NCI-H187 (cell line): ENCODE measurements around the gene C19orf47.

Experiments
- DNase-seq, 2 experiments: peaks; one replicate each; lab custom pipeline; 2025; lab: John Stamatoyannopoulos, UW

The C19orf47 gene, protein sequence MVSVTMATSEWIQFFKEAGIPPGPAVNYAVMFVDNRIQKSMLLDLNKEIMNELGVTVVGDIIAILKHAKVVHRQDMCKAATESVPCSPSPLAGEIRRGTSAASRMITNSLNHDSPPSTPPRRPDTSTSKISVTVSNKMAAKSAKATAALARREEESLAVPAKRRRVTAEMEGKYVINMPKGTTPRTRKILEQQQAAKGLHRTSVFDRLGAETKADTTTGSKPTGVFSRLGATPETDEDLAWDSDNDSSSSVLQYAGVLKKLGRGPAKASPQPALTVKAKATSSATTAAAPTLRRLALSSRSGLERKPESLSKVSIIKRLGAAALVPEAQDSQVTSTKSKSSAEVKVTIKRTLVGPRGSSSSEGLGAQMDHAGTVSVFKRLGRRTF

DNA sequence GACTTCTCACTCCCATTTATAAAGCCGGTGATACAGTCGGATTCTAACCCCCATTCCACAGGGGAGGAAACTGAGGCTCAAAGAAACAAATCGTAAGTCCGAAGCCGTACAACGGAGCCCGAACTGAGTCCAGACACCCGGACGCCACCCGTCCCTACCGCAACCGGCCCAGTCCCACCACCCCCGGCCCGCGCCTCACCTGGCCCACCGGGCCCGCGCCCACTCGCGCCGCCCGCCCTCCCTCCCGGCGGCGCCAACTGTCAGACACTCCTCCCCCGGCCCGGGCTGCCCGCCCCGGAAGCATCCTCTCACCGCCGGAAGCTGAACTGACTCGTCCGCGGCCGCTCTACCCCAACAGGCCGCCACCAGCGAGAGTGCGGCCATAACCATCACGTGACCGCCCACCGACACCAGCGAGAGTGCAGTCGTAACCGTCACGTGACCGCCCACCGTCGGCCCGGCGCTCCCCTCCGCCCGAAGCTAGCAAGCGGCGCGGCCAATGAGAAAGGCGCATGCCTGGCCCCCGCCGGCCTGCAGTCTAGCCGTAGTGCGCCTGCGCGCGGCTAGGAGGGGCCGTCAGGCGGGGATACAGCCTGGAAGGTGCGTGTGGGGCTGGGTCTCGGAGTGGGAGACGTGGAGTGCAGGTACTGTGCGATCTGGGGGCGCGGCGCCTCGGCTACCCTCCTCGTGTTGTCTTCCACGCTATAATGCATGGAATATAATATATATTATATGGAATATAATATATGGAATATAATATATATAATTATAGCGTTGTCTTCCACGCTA is at the start of gene C19orf47, which contains the start of gene PLD3:
Gene C19orf47 (minus strand): TSS at position 273 of the 789 bp plus-strand sequence. CDS start 6,540 bp downstream, outside the sequence.
Gene PLD3 (plus strand): TSS at position 571 of the 789 bp plus-strand sequence. CDS start 17,789 bp downstream, outside the sequence.
- peak; percentile 96 to 99 for DNase-seq

DNA sequence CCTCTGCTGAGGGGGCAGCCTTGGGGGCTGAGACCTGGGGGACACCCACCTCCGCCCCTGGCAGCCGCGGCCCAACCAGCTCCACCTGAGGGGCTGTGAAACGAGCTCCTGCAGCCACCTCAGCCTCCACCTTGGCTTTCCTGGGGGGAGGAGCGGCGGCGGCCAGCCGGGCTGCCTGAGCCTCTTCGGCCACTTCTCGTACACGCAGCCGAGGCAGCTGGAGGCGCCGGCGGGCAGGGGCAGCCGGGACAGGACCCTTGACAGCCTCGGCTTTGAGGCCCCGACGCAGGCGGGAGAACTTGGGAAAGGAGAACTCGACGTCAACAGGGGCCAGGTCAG is 49.3 kb upstream of the C19orf47 start:
- no peak for DNase-seq

DNA sequence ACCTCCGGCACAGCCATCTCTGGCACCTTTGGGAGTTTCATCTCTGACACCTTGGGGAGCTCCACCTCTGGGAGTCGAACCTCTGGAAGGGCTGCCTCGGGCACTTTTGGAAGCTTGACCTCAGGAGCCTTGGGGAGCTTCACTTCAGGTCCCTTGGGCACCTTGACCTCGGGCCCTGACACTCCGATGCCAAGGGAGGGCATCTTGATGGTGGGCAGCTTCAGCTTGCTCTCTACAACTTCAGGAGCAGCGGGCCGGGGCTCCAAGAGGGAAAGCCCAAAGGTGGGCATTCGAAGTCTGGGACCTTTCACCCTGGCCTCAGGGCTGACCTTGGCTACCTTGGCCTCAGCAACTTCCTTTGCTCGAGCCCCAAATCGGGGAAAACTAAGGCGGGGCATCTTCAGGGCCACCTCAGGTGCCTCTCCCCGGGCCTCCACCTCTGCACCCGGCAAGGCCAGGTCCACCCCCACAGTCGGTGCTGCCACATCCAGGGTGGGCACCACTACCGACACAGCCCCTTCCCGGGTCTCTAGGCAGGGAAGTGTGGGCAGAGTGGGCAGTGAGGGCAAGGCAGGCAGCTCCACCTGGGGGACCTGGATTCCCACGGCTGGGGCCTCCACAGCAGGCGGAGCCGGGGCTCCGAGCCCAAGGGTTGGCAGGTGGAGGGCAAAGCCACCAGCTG is 48.8 kb upstream of the C19orf47 start:
- DNase-seq: no peak

DNA sequence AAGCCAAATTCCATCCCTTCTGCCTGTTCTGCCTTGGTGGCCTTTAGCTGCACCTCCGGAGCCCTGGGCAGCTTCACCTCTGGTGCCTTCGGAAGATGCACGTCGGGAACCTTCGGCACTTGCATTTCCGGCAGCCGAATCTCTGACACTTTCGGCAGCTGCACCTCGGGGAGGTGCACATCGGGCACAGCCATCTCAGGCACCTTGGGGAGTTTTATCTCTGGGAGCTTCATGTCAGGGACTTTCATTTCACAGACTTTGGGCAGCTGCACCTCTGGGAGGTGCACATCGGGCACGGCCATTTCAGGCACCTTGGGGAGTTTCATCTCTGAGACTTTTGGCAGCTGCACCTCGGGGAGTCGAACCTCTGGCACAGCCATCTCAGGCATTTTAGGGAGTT is 47.8 kb upstream of the C19orf47 start:
- no peak for DNase-seq

DNA sequence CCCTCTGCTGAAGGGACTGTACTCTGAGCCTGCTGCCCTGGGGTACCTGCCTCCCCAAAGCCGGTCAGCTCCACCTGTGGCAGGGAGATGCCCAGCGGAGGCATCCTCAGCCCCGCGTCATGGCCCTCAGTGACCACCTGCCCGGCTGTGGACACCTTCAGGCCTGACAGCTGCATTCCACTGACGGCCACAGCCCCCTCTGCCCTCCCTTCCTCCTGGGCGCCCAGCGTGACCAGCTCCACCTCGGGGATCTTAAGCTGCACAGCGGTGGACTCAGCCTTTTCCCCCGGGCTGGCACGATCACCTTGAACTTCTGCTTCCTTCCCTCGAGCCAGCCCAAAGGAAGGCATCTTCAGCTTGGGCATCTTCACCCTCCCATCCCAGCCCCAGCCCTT is 46.6 kb upstream of the C19orf47 start:
- DNase-seq: no peak

DNA sequence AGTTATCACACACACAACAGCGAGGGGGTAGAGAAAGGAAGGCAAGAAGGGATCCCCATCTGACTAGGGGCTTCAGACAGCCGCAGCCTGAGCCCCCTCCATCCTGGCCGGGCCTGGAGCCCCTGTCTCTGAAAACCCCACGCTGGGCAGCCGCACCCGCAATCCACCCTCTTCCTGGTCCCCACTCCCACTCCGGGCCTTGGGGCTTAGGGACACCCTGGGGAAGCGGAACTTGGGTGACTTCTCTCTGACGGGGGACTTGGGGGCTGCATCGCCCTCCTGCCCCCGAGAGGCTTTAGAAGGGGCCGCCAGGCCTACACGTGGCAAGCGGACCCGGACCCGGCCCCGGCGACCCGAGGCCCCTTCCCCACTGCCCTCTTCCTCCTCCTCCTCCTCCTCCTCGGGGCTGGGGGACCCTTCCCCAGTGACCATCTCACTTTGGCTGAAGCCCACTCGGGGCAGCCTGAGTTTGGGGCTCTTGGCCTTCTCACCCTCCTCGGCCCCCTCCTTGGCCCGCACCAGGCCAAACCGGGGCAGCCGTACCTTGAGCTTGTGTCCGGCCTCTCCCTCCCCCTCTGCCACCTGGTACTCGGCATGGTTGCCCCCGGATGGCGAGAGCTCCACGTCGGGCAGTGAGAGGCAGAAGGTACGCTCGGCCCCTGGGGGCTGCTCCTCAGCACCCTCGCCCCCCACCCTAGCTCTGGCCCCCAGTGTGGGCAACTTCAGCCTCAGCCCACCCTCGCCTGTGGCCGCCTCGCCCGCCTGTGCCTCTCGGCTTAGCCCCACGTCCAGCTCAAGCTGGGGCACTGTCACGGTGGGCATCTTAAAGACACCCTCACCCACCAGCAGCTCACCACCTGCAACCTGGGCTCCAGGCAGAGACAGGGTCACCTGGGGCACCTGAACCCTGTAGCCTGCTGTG is 46.0 kb upstream of the C19orf47 start:
- no peak for DNase-seq

DNA sequence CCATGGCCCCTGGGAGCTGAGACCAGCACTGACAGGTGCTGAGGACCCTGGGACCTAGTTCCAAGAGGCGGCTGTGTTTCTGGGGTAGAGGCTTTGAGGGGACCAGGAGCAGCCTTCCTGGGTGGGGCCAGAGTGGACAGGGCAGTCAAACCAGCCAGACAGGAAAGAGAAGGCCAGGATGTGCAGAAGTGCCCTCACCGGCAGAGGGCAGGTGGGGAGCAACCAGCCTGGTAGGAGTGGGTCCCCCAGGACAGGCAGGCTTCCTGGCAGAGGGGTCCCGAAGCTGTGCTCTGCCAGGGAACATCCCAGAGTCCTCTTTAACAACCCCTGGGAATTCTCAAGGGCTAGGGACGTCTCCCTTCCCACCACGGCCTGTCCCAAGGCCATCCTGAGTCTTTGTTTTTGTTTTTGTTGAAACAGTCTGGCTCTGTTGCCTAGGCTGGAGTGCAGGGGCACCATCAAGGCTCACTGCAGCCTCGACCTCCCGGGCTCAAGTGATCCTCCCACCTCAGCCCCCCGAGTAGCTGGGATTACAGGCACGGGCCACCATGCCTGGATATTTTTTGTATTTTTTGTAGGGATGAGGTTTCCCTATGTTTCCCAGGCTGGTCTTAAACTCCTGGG is 44.8 kb upstream of the C19orf47 start:
- DNase-seq: no peak

DNA sequence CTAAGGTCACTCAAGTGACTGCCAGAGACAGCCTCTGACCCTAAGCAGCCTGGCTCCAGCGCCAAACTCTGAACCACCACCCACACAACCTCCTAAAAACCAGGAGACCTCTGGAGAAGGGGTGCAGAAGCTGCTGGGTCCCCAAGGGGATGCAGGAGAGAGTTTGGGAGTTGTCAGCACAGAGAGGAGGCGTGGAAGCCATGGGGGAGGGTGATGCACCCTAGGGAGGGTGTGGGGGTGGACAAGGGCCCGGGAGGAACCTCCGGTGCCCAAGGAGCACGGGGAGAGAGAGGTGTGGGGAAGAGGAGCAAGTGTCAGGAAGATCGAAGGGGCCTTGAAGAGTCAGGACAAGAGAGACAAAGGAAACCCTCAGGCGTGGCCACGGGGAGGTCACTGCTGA is 43.9 kb upstream of the C19orf47 start:
- no peak for DNase-seq

DNA sequence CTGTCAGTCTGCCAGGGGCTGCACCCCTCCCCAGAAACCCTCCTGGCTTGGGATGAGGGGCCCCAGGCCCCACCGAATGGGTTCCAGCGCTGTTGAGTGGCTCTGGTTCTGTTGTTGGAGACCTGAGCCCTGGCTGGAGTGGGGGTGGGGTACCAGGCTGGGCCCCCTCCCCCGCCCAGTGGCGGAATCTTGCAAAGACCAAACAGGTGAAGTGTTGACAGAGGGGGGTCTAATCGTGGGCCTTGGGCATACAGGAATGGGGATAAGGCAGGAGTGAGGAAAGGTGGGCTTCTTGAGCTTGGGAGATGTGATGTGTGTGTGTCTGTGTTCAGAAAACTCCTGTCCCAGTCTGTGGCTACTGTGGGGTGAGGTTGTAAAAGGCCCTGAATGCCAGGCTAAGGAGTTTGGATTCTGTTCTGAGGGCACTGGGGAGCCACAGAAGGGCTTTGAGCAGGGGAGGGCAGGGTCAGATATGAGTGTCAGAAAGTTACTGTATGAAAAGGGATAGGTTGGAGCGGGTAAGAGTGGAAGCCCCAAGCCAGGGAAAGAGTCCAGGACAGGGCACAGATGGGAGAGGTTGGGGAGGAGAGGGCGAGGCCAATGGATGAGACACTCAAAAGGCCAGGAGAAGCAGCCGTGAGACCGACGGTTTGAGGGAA is 42.0 kb upstream of the C19orf47 start, which contains the start of gene HIPK4:
Gene HIPK4 (minus strand): TSS at position 98 of the 659 bp plus-strand sequence. CDS start 279 bp downstream, outside the sequence.
- DNase-seq: no peak

DNA sequence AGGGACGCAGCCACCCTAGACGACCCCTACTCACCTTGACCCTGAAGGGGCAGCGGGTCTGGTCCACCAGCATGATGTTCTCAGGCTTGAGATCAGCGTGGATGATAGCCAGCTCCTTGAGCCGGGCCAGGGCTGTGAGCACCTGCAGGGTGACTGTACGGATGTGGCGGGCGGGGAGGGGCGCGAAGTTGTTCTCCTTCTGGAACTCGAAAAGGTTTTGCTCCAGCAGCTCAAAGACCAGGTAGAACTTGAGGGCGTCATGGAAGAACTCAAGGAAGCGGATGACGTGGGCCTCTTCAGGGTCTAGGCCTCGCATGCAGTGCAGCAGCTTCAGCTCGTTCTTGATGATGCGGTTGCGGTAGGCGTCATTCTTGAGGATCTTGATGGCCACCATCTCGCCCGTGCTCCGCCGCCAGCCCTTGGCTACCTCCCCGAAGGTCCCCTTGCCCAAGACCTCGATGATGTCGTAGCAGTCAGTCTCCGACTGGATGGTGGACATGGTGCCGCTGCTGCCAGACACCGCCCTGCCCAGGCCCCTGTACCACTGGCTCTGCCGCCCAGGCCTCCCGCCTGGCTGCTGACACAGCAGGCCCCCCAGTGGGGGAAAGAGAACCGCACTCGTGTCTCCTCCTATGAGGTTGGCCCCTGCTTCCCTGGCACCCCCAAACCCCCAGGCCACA is 41.3 kb upstream of the C19orf47 start:
- no peak for DNase-seq

DNA sequence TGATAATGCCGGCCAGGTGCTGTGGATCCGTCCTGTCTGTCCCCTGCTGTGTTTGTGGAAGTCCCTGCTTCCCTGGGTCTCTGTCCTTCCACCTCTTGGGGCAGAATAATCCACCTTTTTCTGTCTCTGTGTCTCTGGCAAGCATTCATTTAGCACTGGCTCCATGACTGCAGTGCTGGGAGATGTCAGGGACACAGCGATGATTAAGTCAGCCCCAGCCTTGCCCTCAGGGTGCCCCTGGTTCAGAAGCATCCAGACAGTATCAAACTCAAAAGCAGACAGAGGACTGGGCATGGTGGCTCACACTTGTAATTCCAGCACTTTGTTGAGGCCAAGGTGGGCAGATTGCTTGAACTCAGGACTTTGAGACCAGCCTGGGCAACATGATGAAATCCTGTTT is 40.3 kb upstream of the C19orf47 start:
- DNase-seq: no peak

DNA sequence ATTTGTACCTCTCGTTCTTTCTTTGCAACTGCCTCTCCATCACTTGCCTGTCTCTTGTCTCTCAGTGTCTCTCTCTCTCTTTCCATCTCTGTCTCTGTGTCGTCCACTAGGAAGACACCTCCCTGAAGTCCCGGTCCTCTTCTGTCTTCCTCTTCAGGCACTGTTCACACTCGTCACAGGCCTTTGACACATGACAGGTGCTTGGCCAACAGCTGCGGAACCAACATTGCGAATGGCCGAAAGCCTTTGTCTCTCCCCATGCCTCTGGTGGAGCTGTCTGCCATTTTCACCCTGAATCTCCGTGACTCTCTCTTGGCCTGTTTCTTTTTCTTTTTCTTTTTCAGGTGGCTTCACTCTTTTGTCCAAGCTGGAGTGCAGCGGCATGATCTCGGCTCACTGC is 39.0 kb upstream of the C19orf47 start:
- DNase-seq: no peak

DNA sequence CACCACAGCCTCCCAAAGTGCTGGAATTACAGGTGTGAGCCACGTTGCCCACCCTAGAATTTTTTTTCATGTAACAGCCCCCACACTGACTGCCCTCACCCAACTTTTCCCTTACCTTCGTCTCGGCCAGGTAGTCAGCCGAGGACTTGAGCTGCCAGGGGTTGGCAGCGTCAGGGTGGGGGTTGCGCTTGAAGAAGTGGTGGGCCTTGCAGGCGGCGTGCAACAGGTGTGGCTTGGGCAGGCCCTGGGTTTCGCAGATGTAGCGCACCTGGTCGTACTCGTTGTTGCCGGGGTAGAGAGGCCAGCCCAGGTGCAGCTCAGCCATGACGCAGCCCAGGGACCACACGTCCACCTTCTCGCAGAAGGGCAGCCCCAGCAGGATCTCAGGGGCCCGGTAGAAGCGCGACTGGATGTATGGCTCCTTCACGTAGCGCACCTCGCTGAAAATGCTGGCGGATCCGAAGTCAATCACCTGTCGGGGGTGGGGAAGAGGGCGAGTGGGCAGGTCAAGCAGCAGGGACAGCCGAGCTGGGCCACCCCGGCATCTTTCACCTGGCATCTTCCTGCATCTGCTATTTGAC is 35.6 kb upstream of the C19orf47 start:
- no peak for DNase-seq

DNA sequence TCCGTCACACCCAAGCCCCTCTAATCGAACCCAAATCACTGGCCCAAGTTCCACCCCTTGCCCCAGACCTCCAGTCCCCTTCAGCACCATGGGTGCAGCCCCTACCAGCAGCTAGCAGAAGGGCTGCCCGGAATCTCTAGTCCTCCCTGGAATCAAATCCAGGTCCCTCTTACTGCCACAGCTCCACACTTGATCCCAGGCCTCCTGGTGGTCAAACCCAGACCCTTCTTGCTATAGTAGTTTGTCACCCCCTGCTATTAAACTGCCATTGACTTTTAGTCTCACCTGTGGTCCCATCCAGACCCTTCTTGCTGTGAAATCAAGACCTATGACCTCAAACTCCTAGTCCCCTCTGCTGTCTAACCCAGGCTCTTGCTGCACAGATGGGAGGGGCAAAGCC is 33.1 kb upstream of the C19orf47 start:
- DNase-seq: no peak

DNA sequence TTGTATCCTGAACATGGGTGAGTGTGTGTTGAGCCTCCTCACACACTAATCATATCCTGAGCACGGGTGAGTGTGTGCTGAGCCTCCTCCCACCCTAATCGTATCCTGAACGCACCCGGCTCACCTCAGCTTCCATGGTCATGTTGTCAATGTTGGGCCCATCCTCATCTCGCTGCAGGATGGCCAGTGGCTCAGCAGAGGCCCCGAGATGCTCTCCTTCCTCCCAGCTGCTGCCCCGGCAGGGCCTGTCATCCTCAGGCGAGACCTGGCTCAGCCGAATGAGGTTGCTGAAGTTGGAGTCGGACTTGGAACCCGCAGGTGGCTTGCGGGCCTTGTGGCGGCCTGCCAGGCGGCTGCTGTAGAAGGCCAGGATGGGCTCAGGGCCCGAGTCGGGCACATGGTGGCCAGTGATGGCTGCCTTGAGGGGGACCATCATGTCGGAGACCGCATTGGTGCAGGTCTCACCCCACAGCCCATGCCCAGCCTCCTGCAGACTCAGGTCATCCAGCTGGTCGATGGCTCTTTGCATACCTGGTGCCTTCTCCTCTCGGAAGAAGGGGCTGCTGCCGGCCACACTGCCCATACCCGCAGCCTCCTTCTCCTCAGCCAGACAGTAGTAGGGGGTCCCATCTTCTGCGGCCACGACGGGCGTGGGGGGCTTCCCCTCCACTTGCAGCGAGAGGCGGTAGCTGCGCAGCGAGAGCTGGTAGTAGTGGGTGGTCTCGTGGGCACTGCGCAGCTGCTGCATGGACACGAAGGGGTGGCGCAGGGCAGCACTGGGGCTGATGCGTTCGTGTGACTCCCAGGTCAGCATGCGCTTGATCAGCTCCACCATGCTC is 32.2 kb upstream of the C19orf47 start:
- no peak for DNase-seq

DNA sequence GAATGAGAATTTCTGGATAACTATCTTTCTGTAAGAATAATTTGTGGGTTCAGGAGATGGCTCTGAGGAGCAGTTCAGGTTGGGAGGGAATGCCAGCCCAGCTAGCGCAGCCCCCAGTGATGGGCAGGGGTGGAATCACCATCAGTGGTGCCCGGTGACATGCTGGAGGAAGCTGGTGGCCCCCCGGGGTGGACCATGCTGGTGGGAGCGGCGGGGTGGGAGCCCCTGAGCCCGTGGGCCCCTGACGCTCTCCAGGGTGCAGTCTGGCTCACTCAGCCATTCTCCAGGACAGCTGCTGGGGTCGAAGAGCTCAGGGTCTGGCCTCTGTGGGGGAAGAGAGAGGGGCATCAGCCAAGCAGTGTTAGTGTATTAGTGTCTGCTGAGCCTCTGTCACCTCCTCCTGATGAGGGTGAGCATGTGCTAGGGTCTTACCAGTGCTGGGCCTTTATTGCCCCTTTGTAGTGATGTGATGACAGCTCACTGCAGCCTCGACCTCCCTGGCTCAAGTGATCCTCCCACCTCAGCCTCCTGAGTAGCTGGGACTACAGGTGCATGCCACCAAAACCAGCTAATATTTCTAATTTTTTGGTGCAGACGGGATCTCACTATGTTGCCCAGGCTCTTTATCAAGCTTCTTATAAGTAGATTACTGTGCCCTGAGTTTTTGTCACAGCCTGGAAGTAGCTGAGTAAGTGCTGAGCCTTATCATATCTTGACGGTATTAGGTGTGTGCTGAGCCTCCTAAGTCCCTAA is 31.4 kb upstream of the C19orf47 start:
- no peak for DNase-seq

DNA sequence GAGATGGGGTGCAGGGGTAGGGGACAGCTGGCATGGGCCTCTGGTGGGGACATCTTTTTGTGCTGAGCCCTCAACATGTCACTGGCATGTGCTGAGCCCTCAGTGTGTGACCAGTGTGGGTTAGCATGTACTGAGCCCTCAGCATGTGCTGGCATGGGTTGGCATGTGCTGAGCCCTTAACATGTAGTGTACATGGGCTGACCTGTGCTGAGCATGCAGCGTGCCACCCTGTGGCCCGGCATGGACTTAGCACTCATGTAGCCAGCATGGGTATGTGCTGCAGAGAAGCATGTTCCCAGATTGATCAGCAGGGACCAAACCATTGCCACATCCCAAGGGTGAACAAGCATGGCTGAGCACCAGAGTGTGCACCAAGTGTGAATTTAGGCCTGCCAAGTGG is 30.3 kb upstream of the C19orf47 start:
- no peak for DNase-seq

DNA sequence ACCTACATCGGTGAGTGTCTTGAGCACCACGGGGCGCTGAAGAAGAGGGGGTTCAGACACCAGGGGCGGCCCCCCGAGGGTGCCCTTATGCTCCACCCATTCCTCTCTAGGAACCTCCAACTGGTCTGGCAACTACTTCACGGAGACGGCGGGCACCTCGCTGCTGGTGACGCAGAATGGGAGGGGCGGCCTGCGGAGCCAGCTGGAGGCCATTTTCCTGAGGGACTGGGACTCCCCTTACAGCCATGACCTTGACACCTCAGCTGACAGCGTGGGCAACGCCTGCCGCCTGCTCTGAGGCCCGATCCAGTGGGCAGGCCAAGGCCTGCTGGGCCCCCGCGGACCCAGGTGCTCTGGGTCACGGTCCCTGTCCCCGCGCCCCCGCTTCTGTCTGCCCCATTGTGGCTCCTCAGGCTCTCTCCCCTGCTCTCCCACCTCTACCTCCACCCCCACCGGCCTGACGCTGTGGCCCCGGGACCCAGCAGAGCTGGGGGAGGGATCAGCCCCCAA is 29.7 kb upstream of the C19orf47 start:
- no peak for DNase-seq
